Neural progenitor cell (in vitro differentiated cells): ENCODE measurements around the gene FAM76A.

Experiments used
- CTCF ChIP-seq: fragments of 200-600 bp; sonication (generic); IDR thresholded peaks from 2 replicates; pipeline ENCODE4 v1.5.1; 2017; ENCODE audit warnings: antibody characterized with exemption, mild to moderate bottlenecking
- EZH2 ChIP-seq: fragments of 200-600 bp; sonication (generic); IDR thresholded peaks from 2 replicates; pipeline ENCODE4 v1.6.1; 2017; ENCODE audit warnings: antibody characterized with exemption, mild to moderate bottlenecking, moderate library complexity
- EZH2phosphoT487 ChIP-seq: fragments of 200-600 bp; sonication (generic); IDR thresholded peaks from 2 replicates; pipeline ENCODE4 v1.6.1; 2017; ENCODE audit warnings: antibody characterized with exemption

- TF ChIP-seq CTCF (no peak), EZH2 (no peak), EZH2phosphoT487 (no peak)
These were observed 648 bp downstream of the FAM76A start for GRCh38 chr1:27726173-27727044.
